Panc1 (cell line): ENCODE results near the gene NATD1.

ENCODE experiments used
- POLR2AphosphoS5 ChIP-seq: IDR thresholded peaks from 2 replicates; pipeline ENCODE4 v1.6.1; 2012; ENCODE audit warnings: mild to moderate bottlenecking, low read depth, low read length, moderate library complexity
- SIN3A ChIP-seq: IDR thresholded peaks from 2 replicates; pipeline ENCODE4 v1.6.1; 2012; ENCODE audit warnings: low read depth, mild to moderate bottlenecking, low read length, moderate library complexity, borderline replicate concordance; ENCODE audit not compliant: insufficient read depth
- TF ChIP-seq, protein P1 (sequence below): fragments of 450-650 bp; IDR thresholded peaks from 2 replicates; pipeline ENCODE4 v1.5.1; 2017; ENCODE audit warnings: mild to moderate bottlenecking
- TF ChIP-seq, protein P2 (sequence below), 2 experiments: IDR thresholded peaks; 2 replicates each; pipeline ENCODE4 v1.6.1; 2011 to 2012; ENCODE audit warnings: low read depth in 2 of 2, control low read depth in 1 of 2, low read length in 1 of 2, mild to moderate bottlenecking in 1 of 2, moderate library complexity in 1 of 2; ENCODE audit not compliant: insufficient read depth in 1 of 2

DNA sequence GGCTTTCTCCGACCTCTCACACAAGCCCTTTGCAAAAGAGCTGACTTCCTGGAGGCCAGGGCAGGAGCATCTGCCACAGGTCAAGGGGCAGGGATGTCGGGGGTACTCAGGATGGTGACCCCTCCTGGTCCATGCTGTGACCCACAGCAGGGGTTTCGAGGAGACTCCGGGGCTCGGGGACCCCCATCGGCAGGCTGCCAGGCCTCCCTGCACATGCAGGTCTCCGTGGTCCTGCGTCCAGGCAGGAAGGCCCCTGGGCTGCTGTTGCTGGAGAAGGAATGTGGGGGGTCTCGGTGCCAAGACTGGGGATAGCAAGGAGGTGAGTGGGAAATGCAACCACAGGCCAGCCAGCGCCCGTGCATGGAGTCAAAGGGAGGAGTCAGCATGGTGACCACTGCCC, 11.6 kb downstream of the NATD1 start:
- TF ChIP-seq, protein P1, sequence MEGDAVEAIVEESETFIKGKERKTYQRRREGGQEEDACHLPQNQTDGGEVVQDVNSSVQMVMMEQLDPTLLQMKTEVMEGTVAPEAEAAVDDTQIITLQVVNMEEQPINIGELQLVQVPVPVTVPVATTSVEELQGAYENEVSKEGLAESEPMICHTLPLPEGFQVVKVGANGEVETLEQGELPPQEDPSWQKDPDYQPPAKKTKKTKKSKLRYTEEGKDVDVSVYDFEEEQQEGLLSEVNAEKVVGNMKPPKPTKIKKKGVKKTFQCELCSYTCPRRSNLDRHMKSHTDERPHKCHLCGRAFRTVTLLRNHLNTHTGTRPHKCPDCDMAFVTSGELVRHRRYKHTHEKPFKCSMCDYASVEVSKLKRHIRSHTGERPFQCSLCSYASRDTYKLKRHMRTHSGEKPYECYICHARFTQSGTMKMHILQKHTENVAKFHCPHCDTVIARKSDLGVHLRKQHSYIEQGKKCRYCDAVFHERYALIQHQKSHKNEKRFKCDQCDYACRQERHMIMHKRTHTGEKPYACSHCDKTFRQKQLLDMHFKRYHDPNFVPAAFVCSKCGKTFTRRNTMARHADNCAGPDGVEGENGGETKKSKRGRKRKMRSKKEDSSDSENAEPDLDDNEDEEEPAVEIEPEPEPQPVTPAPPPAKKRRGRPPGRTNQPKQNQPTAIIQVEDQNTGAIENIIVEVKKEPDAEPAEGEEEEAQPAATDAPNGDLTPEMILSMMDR, result no peak; the same call in 1 of the 2 replicates
- TF ChIP-seq SIN3A, result no peak
- TF ChIP-seq, protein P2, sequence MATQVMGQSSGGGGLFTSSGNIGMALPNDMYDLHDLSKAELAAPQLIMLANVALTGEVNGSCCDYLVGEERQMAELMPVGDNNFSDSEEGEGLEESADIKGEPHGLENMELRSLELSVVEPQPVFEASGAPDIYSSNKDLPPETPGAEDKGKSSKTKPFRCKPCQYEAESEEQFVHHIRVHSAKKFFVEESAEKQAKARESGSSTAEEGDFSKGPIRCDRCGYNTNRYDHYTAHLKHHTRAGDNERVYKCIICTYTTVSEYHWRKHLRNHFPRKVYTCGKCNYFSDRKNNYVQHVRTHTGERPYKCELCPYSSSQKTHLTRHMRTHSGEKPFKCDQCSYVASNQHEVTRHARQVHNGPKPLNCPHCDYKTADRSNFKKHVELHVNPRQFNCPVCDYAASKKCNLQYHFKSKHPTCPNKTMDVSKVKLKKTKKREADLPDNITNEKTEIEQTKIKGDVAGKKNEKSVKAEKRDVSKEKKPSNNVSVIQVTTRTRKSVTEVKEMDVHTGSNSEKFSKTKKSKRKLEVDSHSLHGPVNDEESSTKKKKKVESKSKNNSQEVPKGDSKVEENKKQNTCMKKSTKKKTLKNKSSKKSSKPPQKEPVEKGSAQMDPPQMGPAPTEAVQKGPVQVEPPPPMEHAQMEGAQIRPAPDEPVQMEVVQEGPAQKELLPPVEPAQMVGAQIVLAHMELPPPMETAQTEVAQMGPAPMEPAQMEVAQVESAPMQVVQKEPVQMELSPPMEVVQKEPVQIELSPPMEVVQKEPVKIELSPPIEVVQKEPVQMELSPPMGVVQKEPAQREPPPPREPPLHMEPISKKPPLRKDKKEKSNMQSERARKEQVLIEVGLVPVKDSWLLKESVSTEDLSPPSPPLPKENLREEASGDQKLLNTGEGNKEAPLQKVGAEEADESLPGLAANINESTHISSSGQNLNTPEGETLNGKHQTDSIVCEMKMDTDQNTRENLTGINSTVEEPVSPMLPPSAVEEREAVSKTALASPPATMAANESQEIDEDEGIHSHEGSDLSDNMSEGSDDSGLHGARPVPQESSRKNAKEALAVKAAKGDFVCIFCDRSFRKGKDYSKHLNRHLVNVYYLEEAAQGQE (IDR thresholded peaks at IDR 0.05; ENCODE audit: insufficient read depth in 1 of 2, low read depth in 2 of 2, low read length in 1 of 2), result no peak
- TF ChIP-seq POLR2AphosphoS5, result no peak
